GM12891 (cell line): ENCODE data around the gene ALPK3.

ENCODE experiments used
- PAX5 ChIP-seq: IDR thresholded peaks from 2 replicates; pipeline ENCODE4 v1.6.1; 2011; ENCODE audit warnings: low read length, moderate library complexity, mild to moderate bottlenecking; ENCODE audit not compliant: insufficient read depth, severe bottlenecking
- POLR2A ChIP-seq: IDR thresholded peaks from 2 replicates; pipeline ENCODE4 v1.6.1; 2011; ENCODE audit warnings: low read depth, low read length, control low read depth
- POLR2AphosphoS5 ChIP-seq: IDR thresholded peaks from 2 replicates; pipeline ENCODE4 v1.6.1; 2011; ENCODE audit warnings: low read depth, low read length, control low read depth
- POU2F2 ChIP-seq: IDR thresholded peaks from 2 replicates; pipeline ENCODE4 v1.6.1; 2011; ENCODE audit warnings: low read depth, mild to moderate bottlenecking, control low read depth, low read length, moderate library complexity
- SPI1 ChIP-seq: IDR thresholded peaks from 2 replicates; pipeline ENCODE4 v1.6.1; 2011; ENCODE audit warnings: low read depth, low read length, control low read depth
- TAF1 ChIP-seq: IDR thresholded peaks from 2 replicates; pipeline ENCODE4 v1.6.1; 2011; ENCODE audit warnings: low read depth, low read length, control low read depth

GRCh38 chr15:84913360-84913723 lies 96.2 kb downstream of the ALPK3 start:
- TF ChIP-seq POLR2A (no peak), TAF1 (no peak), POLR2AphosphoS5 (no peak), POU2F2 (no peak), SPI1 (no peak), PAX5 (no peak)
